HG02885 (cell line): Measurements from ENCODE around the gene LAMB3.

ENCODE experiments used
- ATAC-seq: cut with Tn5 transposase; IDR thresholded peaks from one replicate; pipeline ENCODE4 v1.9.1; 2021; ENCODE audit warnings: mild to moderate bottlenecking; ENCODE audit not compliant: unreplicated experiment, poor library complexity

Gene LAMB3

DNA sequence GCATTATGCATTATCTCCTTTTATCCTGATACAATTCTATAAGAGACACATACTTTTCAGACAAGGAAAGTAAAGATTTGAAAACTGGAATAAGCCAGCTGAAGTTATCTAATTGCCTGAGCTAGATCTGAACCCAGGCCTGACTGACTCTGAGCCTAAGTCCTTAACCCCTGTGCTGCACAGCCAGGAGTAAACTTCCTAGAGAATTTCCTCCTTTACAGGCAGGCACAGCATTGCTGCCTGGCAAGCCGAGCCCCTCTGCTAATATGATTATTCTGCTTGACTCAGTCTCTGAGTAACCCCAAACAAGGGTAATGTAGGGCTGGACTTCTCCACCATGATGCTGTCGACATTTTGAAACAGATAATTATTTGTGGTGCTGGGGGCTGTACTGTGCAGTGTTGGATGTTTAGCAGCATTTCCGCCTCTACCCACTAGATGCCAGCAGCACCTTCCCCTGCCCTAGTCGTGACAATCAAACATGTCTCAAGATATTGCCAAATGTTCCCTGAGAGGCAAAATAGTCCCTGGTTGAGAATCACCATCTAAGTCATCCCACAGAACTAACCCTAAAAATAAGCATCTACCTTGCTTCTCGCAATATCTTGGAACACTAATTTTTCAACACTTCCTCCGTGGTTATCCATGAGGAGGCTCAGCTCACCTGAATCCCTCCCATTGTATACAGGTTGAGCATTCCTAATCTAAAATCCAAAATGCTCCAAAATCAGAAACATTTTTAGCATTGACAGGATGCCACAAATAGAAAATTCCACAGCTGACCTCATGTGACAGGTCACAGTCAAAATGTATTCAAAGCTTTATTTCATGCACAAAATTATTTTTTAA is 50.2 kb downstream of the LAMB3 start:
- ATAC-seq: peak; percentile 56

DNA sequence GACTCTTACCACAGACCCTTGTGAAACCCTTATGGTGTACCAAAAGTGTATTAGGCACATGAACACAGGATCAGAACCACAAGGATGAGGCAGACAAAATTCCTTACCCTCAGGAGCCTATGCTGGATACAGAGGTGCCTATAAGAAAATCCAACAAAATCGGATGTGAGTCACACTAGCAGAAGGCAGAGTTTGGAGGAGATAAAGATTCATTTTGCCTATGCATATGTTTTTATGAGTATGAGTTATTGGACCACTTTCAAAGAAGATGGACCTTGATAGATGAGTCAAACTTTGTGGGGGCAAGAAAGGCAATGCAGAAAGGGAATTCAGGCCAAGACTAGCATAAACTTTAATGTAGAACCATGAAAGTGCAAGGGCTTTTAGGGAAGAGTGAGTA is 51.7 kb downstream of the LAMB3 start:
- no peak for ATAC-seq

- no peak for ATAC-seq
Observed at GRCh38 chr1:209598227-209598626, 54.0 kb downstream of the LAMB3 start.

DNA sequence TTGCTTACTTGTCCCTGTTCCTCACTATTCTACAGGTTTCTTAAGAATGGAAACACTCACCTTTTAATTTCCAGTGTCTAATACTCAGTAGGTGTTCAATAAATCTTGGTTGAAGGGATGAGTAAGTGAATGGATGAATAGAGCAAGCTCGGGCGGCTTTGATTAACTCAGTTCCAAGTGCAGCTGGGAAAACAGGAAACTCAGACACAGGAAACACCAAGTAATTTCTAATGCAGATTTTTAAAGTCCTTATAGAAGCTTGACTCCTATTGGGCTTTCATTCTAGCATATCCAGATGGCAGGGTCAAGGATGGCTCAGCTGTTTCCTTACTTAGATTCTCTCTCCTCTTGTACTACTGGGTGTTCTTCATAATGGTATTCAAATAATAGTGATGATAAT is 54.7 kb downstream of the LAMB3 start:
- no peak for ATAC-seq

- ATAC-seq: no peak
Observed at GRCh38 chr1:209595599-209596285, 56.5 kb downstream of the LAMB3 start.

GRCh38 chr1:209595028-209595427 is 57.2 kb downstream of the LAMB3 start:
- ATAC-seq: no peak

GRCh38 chr1:209594440-209594839 is 57.8 kb downstream of the LAMB3 start:
- no peak for ATAC-seq

GRCh38 chr1:209593747-209594146 is 58.5 kb downstream of the LAMB3 start:
- ATAC-seq: no peak

DNA sequence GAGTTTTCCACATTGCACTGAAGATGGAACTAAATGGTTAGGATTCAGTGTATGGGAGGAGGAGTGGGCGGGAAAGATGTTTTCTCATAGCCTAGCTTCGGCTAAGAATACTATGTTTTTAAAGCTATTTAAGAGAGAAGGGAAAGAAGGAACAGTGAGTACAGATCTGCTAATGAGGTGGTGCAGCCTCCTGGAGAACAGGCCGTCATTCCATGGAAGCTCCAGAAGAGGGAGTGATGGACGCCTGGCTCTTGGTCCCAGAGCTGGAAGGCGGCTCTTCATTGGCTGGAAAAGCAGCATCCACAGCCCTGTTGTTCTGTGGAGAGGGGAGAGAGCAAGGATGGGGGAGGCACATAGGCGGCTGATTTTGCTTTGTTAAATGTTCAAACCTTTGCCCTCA is 61.8 kb downstream of the LAMB3 start:
- ATAC-seq: no peak

GRCh38 chr1:209589863-209590262 is 62.4 kb downstream of the LAMB3 start:
- no peak for ATAC-seq

DNA sequence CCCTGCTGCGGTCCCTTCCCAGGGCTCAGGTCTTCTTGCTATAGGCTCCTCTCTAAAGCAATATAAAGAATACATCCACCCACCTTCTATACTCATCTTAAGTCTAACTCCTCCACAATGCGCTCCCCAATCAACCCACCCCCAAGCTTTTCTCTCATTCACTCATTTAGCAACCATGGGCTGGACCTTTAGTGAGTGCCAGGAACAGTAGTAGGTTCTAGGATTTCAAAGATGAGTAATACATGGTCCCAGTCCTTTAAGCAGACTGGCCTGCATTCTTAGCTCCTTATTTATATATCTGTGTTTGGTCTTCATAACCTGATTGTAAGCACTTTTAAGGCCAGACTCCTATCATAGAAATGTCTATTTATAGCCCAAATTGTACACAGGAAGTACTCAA is 62.8 kb downstream of the LAMB3 start:
- ATAC-seq: no peak

DNA sequence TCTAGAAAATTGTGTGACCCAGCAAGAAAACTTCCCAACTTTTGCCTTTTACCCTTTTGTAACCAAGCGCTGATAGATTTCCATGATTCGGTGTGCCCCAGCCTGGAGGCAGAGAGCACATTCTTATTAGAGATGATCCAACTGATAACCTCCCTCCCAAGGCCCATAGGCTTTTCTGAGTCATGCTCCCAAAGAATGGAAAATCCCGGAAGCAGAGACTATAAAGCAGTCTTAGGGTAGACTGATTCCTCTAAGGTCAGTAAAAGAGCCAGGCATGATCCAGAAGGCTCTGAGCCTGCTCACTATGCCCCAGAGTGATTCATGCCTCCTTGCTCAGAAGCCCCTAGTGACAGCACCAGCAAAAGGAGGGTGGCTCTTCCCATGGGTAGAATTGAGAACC is 64.4 kb downstream of the LAMB3 start:
- ATAC-seq: no peak

GRCh38 chr1:209586221-209586740 is 65.9 kb downstream of the LAMB3 start:
- ATAC-seq: no peak

DNA sequence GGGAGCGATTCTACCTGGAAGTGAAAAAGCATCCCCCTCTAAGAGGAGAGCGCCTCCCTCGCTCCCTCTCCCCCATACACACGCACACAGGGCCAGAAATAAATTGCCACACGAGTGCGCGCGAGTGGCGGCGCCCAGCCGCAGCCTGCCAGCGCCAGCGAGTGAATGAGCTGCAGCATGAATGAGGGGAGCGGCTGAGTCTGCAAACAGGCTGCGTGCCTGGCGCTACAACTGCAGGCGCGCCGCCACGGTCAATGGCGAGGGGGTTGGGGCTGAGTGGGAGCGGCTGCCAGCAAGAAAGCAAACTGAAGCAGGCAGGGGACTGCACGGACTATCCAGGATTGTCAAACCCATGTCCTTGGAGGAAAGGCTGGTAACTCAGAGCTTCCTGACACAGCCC is 66.6 kb downstream of the LAMB3 start:
- ATAC-seq: no peak

DNA sequence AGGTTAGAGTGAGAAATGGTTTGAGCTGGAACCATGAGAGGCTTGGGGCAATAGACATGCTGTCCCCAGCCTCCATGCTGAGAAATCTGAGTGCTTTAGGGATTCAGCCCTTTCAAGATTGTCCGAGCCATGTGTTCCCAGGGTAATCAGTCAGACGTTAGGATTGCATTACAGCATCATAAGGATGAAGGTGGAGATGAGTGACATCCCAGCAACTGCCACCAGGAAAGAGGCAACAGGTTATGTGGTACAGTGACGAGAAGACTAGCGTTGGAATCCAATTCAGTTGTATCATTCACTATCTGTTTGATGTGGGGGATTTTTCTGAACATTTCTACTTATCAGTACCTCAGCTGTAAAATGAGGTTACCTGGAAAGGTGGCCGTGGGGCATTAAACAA is 67.0 kb downstream of the LAMB3 start:
- ATAC-seq: no peak

- no peak for ATAC-seq
Observed at GRCh38 chr1:209584231-209584672, 68.0 kb downstream of the LAMB3 start.

GRCh38 chr1:209583408-209583807 is 68.8 kb downstream of the LAMB3 start, which contains the start of gene CAMK1G:
CAMK1G (plus strand) TSS chr1:209583714; CDS start chr1:209594984, 11,270 bp downstream.
- ATAC-seq: no peak

DNA sequence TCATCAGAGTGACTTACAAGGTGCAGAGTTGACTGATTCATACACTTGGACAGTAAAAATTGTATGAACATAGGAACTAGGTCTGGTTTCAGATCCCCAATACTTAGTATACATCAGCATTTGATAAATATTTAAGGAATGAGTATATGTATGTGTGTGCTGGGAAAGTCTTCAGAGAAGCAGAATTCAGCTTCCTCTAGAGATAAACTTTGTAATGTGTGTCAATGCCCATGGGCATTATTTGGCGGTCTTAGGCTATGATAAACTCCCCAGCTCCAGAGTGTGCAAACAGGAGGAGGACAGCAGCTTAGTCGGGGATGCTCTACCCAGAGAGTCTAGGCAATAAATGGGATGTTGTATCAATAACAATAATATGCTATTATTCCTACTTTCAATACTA is 71.6 kb downstream of the LAMB3 start:
- ATAC-seq: no peak

- no peak for ATAC-seq
Observed at GRCh38 chr1:209577346-209577745, 74.9 kb downstream of the LAMB3 start.

- ATAC-seq: peak; percentile 86
Observed at GRCh38 chr1:209576392-209577197, 75.6 kb downstream of the LAMB3 start.

GRCh38 chr1:209570743-209571142 is 81.5 kb downstream of the LAMB3 start:
- ATAC-seq: no peak
